22Rv1 (cell line): ENCODE results near the gene EPM2A.

Experiments used
- CTCF ChIP-seq: fragments of 450-650 bp; IDR thresholded peaks from 2 replicates; pipeline ENCODE4 v1.5.1; 2017; ENCODE audit warnings: mild to moderate bottlenecking
- ZFX ChIP-seq: fragments of 450-650 bp; IDR thresholded peaks from 2 replicates; pipeline ENCODE4 v1.6.1; 2017; ENCODE audit warnings: antibody characterized with exemption, borderline replicate concordance

- TF ChIP-seq CTCF (no peak), ZFX (no peak)
These were observed 103.9 kb downstream of the EPM2A start for GRCh38 chr6:145631374-145631773.
